HUDEP-2 (cell line): ENCODE measurements around the gene MFAP4.
A peak's percentile ranks its signal among the peaks of the same experiment; 100 is the strongest.
"Not testable (repeated sequence)": the region's sequence is repeated elsewhere in the genome, so short reads cannot be mapped to it uniquely, and the experiment has no call there.

Experiments
- DNase-seq, 76 experiments: peaks; one replicate each; lab custom pipeline; 2025; ENCODE audit not compliant: unreplicated experiment in 76 of 76; lab: John Stamatoyannopoulos, UW

MFAP4 gene

GRCh38 chr17:19359151-19359550 is 27.8 kb downstream of the MFAP4 start:
- DNase-seq: no peak

GRCh38 chr17:19357761-19358160 is 29.2 kb downstream of the MFAP4 start:
- DNase-seq: no peak

- no peak for DNase-seq
These were observed 29.6 kb downstream of the MFAP4 start for GRCh38 chr17:19357351-19357750.

DNA sequence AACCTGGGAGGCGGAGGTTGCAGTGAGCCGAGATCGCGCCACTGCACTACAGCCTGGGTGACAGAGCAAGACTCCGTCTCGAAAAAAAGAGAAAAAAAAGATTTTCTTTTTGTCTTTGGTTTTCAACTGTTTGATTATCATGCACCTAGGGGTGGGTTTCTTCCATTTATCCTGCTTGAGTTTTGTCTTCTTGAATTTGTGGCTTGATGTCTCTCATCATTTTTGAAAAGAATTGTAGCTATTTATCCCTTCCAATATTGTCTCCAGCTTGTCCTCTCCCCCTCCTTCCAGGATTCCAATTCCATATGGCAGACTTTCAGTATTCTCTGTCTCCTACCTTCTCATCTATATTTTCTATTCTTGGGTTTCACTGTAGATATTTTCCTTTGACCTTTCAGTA is 32.2 kb downstream of the MFAP4 start:
- DNase-seq: no peak

DNA sequence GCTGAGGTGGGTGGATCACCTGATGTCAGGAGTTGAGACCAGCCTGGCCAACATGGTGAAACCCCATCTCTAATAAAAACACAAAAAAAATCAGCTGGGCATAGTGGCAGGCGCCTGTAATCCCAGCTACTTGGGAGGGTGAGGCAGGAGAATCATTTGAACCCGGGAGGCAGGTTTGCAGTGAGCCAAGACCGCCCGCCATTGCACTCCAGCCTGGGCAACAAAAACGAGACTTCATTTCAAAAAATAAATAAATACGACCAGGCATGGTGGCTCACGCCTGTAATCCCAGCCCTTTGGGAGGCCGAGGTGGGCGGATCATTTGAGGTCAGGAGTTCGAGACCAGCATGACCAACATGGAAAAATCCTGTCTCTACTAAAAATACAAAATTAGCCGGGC is 33.6 kb downstream of the MFAP4 start:
- not testable (repeated sequence) for DNase-seq

DNA sequence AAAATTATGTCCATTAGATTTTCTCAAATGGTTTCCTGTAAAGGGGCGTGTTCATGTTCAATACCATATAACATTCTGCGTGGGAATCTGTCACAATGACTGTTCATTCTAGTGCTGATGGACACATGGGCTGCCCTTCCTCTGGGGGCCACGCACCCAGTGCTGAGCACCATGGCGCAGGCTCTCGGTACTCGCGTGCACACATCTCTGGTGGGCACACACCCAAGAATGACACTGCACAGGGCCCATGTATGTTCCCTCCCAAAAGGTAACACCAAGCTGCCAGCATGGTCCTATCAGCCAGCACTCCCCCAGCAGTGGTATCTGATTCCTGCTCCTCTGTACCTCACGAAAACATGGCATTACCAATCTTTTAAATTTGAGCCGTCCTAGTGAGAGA is 38.2 kb downstream of the MFAP4 start:
- no peak for DNase-seq

GRCh38 chr17:19348081-19348650 is 38.8 kb downstream of the MFAP4 start:
- no peak for DNase-seq

DNA sequence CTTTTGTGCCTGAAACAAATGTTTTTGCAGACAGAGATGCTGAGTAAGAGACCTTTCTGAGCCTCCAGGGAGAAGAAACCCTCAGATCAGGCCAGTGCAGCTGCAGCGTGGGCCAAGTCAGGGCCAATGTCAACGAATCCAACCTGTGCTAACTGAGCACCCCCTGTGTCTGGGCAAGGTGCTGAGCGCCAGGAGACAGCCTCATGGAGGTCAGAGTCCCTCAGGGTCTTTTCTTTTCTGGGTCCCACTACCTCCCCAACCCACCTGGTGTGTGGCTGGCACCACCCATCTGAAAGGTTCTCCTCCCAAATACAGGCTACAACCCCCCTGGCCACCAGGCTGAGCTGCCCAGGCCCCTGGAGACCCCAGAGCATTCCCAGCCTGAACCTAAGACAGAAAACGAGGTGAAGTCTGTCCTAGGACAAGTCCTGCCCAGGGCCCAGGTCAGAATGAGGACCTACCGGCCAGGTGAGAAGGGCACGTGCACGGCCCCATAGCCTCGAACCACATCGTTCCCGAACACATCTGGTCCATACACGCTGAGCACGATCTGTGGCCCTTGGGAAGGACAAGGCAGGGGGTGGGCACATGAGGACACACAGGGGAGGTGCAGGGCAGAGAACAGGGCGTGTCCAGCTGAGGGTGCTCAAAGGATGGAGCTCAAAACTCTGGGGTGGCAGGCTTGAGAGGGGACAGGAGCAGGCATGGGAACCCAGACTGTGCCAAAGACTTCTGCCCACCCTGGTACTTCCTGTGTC is 39.5 kb downstream of the MFAP4 start:
- no peak for DNase-seq

DNA sequence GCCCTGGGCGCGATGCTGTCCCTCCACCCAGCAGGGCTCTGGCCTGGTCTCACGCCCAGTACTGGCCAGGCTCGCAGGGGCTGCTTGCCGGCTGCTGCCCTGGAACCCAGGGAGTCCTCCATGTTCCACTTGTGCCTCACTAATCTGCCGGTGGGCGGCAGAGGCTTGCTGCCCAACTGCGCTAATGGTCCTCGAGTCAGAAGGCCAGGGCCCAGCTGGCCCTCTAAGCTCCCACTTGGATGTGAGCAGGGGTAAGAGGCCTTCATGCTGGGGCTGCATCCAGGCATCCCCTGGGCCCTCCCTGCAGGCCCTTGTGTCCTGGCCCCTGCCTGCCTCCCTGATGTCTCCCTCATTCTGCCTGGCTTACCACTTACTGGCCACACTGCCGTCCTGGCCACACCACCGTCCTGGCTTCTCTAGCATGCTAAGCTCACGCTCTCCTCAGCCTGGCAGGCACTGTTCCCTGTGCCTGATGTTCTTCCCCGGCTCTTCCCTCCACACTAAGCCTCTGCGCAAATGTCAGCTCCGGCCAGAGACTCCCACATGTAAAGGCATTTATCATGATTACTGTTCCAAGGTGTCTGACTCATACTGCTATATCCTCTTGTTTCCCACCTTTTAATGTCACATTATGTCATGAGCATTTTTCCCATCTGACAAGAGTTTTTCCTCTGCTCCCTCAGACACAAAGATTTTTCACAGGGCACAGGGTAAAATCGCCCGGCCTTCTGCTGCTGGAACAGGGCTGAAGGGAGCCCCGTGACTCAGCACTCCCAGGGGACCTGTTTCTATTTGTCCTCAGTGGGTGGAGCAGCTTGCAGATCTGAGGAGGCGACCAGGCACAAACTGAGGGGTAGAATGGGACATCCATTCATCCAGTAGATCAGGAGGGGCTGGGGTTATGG is 40.4 kb downstream of the MFAP4 start:
- peak in 32 of 76 experiments; percentile 6 to 51 (median 22) for DNase-seq

- DNase-seq: no peak
These were observed 41.3 kb downstream of the MFAP4 start for GRCh38 chr17:19345486-19346350.

GRCh38 chr17:19345067-19345460 is 41.9 kb downstream of the MFAP4 start:
- no peak for DNase-seq

GRCh38 chr17:19344311-19345066 is 42.5 kb downstream of the MFAP4 start:
- no peak for DNase-seq

GRCh38 chr17:19343671-19344151 is 43.3 kb downstream of the MFAP4 start:
- no peak for DNase-seq

GRCh38 chr17:19343256-19343630 is 43.7 kb downstream of the MFAP4 start:
- peak in 3 of 76 experiments; percentile 15 to 35 (median 27) for DNase-seq

DNA sequence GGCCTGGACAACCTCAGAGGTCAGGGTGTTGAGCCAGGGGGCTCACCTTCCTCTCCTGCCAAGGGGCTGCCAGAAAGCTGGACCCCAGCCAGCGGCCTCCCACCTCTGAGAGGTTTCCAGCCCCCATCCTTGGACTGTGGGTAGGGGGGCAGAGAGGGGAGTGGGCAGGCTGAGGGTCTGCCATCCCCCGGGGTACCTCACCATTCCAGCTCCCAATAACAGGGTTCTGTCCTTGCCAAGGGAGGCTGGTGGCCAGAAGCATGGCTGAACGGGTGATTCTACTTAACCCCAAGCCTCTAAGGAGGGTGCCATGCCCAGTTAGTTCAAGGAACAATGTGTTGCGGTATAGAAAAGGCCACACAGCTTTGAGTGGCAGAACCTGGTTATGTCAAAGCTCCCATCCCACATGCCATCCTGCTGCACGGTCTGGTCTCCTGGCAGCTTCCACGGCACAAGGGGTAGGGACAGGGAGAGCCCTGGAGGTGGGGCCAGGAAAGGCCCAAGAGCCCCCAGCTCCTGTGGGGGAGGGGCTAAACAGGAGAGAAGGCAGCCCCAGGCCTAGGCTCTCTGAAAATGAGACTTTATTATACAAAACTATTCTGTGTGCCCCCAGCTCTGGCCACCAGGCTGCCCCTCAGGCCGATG is 44.3 kb downstream of the MFAP4 start:
- DNase-seq: no peak

DNA sequence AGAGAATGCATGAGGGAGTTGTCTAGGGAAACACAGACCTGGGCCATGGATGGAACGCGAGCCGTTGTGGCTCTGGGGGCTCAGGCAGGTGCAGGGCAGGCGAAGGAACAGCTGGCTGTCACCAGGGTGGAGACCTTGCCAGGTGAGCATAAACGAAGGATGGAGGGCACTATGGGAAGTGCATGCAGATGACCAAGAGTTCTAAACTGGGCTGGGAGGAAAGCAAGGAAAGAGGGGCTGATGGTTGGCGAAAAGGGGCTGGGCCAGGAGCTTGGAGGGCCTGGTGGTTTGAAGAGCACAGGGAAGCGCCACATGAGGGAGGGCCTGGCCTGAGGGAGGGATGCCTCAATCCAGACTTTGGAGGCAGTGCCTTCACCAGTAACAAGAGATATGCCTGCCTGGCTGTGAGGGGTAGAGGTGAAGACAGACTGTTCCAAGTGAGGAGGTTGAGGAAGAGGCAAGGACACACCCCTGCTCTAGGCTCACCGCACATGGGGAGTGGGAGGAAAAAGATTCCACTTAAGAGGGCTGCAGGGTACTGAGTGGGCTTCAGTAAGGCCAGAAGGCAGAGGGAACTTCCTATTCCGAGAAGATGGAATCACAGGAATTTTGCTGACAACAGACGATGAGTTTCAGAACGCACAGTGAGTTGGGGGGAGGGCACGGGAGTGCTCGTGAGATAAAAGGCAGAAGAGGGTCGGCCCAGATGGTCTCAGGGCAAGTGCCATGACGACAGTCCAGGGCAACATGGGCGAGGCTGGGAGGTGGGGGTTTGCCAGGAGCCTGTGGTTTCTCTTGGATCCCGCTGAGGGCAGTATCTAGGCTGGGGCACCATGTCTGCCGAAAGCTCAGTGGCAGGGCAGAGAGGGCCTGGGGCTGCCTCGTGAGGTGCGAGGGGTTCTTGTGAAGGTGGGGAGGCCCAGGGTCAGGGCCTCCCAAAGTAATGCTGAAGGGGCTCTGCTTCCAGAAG is 45.1 kb downstream of the MFAP4 start:
- DNase-seq: peak in 5 of 76 experiments; percentile 3 to 21 (median 8)

- DNase-seq: no peak
These were observed 45.8 kb downstream of the MFAP4 start for GRCh38 chr17:19341211-19341631.

- DNase-seq: no peak
These were observed 47.6 kb downstream of the MFAP4 start for GRCh38 chr17:19339341-19339815.
